KMS-11 (cell line): ENCODE data around the gene PLA2G15.

Experiments
- H2AFZ ChIP-seq: fragments of 200-600 bp; sonication (generic); 2 replicates; pipeline ENCODE4 v1.6.1; 2016; ENCODE audit warnings: antibody characterized with exemption, mixed run types, low read depth
- H3K27ac ChIP-seq: fragments of 200-600 bp; sonication (generic); 2 replicates; pipeline ENCODE4 v1.6.1; 2016; ENCODE audit warnings: mild to moderate bottlenecking, mixed run types
- H3K27me3 ChIP-seq: fragments of 200-600 bp; sonication (generic); 2 replicates; pipeline ENCODE4 v1.6.1; 2017; ENCODE audit warnings: mild to moderate bottlenecking, low read depth, mixed run types, moderate library complexity; ENCODE audit not compliant: insufficient read depth
- H3K36me3 ChIP-seq: fragments of 200-600 bp; sonication (generic); 2 replicates; pipeline ENCODE4 v1.6.1; 2017; ENCODE audit warnings: mild to moderate bottlenecking, mixed run types; ENCODE audit not compliant: insufficient read depth
- H3K4me1 ChIP-seq: fragments of 200-600 bp; sonication (generic); 2 replicates; pipeline ENCODE4 v1.6.1; 2016; ENCODE audit warnings: mild to moderate bottlenecking, low read depth, mixed run types; ENCODE audit not compliant: poor library complexity, severe bottlenecking
- H3K4me2 ChIP-seq: fragments of 200-600 bp; sonication (generic); 2 replicates; pipeline ENCODE4 v1.7.0; 2016; ENCODE audit warnings: mild to moderate bottlenecking, mixed run types
- H3K4me3 ChIP-seq: fragments of 200-600 bp; sonication (generic); IDR thresholded peaks from 2 replicates; pipeline ENCODE4 v1.6.1; 2017; ENCODE audit warnings: low read depth, low read length, mixed read lengths; ENCODE audit not compliant: insufficient read depth
- H3K79me2 ChIP-seq: fragments of 200-600 bp; sonication (generic); 2 replicates; pipeline ENCODE4 v1.6.1; 2016; ENCODE audit warnings: low read depth, mixed run types; ENCODE audit not compliant: insufficient read depth
- H3K9ac ChIP-seq: fragments of 200-600 bp; sonication (generic); 2 replicates; pipeline ENCODE4 v1.6.1; 2016; ENCODE audit warnings: mild to moderate bottlenecking, mixed run types
- H4K20me1 ChIP-seq: fragments of 200-600 bp; sonication (generic); 2 replicates; pipeline ENCODE4 v1.6.1; 2016; ENCODE audit warnings: mild to moderate bottlenecking, mixed run types; ENCODE audit not compliant: insufficient read depth
- CTCF ChIP-seq: fragments of 200-600 bp; sonication (generic); conservative IDR thresholded peaks from 2 replicates; pipeline ENCODE4 v1.6.1; 2017; ENCODE audit warnings: low read depth, mild to moderate bottlenecking, antibody characterized with exemption, low read length, moderate library complexity, mixed read lengths

The PLA2G15 gene

GRCh38 chr16:68259007-68259825 is 14.0 kb downstream of the PLA2G15 start:
- no peaks in the 10 kb centered on the region for H4K20me1 ChIP-seq
- H2AFZ ChIP-seq, result no peak overlapping the region
- H3K36me3 ChIP-seq, result no peaks in the 10 kb centered on the region
- H3K9ac ChIP-seq, result no peak overlapping the region; the same call in 1 of the 2 replicates
- H3K4me3 ChIP-seq, result no peak overlapping the region
- H3K79me2 ChIP-seq, result peaks cover 7% of the 10 kb centered on the region; the same call in 1 of the 2 replicates
- H3K4me1 ChIP-seq, result peaks cover 96% of the 10 kb centered on the region
- no peaks in the 10 kb centered on the region for H3K27me3 ChIP-seq
- TF ChIP-seq CTCF, result no peak
- H3K27ac ChIP-seq, result peak overlapping the region; percentile 96
- peak overlapping the region; percentile 93 for H3K4me2 ChIP-seq

GRCh38 chr16:68263559-68264127 is 18.5 kb downstream of the PLA2G15 start:
- H3K27ac ChIP-seq, result peak overlapping the region; percentile 88
- H3K9ac ChIP-seq, result peak overlapping the region; percentile 86
- H3K27me3 ChIP-seq, result no peaks in the 10 kb centered on the region
- peaks cover 41% of the 10 kb centered on the region for H3K79me2 ChIP-seq
- H4K20me1 ChIP-seq, result 0 out of 2 replicates have a peak, but pooled peaks cover 18% of the 10 kb centered on the region
- H3K4me1 ChIP-seq, result peaks cover 76% of the 10 kb centered on the region
- H3K4me2 ChIP-seq, result peak overlapping the region; percentile 80
- TF ChIP-seq CTCF, result no peak
- H3K36me3 ChIP-seq, result no peaks in the 10 kb centered on the region; the same call in 1 of the 2 replicates
- H3K4me3 ChIP-seq, result no peak overlapping the region
- peak overlapping the region; percentile 75 for H2AFZ ChIP-seq

- Histone ChIP-seq H2AFZ (peak within 1 kb of the TSS; percentile 79), H3K4me1 (peaks cover 74% of the 10 kb centered on the region), H3K36me3 (no peaks in the 10 kb centered on the region; the same call in 1 of the 2 replicates), H3K4me2 (peak within 1 kb of the TSS; percentile 85), H3K4me3 (no peak within 1 kb of the TSS), H3K9ac (peak within 1 kb of the TSS; percentile 86), H4K20me1 (peaks cover 22% of the 10 kb centered on the region; the same call in 1 of the 2 replicates), H3K79me2 (peaks cover 49% of the 10 kb centered on the region), H3K27me3 (no peaks in the 10 kb centered on the region), H3K27ac (peak within 1 kb of the TSS; percentile 88)
- peak; percentile 73 for TF ChIP-seq CTCF
Observed at GRCh38 chr16:68264128-68265077, 19.2 kb downstream of the PLA2G15 start, which contains the start of gene SLC7A6. Gene SLC7A6, plus strand, starts transcription at chr16:68264526. Its CDS starts 10,201 bp downstream, at chr16:68274727.
